Measurements from ENCODE around the gene KIRREL2.
A peak's percentile ranks its signal among the peaks of the same experiment; 100 is the strongest.

Gene KIRREL2

DNA sequence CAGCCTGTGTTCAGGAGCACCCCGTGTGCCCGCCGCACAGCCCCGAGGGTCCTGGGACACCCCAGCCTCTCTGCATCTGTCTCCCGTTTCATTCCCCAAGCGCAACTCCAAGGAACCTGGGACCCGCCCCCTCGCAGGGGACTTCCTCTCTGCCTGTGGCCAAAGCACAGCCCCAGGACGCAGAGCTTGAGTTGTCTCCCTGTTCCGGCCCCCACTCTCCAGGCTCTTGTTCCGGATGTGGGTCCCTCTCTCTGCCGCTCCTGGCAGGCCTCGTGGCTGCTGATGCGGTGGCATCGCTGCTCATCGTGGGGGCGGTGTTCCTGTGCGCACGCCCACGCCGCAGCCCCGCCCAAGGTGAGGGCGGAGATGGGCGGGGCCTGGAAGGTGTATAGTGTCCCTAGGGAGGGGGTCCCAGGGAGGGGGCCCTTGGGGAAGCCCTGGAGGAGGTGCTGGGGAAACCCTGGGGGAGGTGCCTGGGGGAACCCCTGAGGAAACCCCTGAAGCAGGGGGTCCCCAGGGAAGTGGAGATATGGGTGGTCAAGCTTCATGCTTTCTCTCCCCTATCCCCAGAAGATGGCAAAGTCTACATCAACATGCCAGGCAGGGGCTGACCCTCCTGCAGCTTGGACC, 47.0 kb downstream of the KIRREL2 start:
- in situ Hi-C loops (cut with MboI; ENCODE audit: low pct_unique_long_range_greater_than_20kb, low sequenced_read_pairs, unreplicated experiment) = no loop called here
- peak; percentile 81 for DNase-seq (ENCODE audit: low spot score)
- TF ChIP-seq, protein P1, sequence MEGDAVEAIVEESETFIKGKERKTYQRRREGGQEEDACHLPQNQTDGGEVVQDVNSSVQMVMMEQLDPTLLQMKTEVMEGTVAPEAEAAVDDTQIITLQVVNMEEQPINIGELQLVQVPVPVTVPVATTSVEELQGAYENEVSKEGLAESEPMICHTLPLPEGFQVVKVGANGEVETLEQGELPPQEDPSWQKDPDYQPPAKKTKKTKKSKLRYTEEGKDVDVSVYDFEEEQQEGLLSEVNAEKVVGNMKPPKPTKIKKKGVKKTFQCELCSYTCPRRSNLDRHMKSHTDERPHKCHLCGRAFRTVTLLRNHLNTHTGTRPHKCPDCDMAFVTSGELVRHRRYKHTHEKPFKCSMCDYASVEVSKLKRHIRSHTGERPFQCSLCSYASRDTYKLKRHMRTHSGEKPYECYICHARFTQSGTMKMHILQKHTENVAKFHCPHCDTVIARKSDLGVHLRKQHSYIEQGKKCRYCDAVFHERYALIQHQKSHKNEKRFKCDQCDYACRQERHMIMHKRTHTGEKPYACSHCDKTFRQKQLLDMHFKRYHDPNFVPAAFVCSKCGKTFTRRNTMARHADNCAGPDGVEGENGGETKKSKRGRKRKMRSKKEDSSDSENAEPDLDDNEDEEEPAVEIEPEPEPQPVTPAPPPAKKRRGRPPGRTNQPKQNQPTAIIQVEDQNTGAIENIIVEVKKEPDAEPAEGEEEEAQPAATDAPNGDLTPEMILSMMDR (IDR thresholded peaks at IDR 0.05; ENCODE audit: extremely low read depth, insufficient read depth, missing control alignments) = no peak

DNA sequence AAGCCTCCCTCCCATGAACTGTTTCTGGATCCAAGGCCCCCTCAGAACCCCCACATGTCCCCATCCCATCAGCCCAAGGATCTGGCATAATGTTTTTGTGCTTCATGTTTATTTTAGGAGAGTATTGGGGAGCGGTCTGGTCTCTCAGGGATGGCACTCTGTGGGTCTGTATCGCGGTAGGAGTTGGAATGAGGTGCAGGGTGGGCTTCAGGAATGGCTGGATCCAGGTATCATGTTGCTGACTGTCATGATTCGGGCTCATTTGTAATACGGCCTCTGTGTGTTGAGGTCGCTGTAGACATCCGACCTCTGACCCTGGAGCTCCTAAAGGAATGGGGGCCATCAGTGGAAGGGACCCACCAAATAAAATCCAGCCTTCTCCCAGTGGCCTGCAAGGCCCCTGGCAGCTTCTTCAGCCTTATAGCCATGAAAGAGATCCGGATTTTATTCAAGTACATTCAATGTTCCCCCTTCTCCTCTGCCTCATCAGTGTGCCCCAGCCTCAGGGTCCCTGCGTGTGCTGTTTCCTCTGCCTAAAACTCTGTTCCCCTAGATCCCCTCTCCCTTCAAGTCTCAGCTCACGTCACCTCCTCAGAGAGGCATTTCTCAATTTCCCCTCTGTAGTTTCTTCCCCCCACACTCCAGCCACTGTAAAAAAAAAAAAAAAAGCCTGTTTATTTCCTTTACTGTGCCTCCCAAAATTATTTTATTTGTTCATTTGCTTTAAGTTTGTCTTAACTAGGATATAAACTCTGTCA, 47.8 kb downstream of the KIRREL2 start:
- no peak for DNase-seq (ENCODE audit: low spot score)
- in situ Hi-C loops (cut with MboI; ENCODE audit: low pct_unique_long_range_greater_than_20kb, low sequenced_read_pairs, unreplicated experiment) = no loop called here
- TF ChIP-seq, protein P1 (IDR thresholded peaks at IDR 0.05; ENCODE audit: extremely low read depth, insufficient read depth, missing control alignments) = no peak

DNA sequence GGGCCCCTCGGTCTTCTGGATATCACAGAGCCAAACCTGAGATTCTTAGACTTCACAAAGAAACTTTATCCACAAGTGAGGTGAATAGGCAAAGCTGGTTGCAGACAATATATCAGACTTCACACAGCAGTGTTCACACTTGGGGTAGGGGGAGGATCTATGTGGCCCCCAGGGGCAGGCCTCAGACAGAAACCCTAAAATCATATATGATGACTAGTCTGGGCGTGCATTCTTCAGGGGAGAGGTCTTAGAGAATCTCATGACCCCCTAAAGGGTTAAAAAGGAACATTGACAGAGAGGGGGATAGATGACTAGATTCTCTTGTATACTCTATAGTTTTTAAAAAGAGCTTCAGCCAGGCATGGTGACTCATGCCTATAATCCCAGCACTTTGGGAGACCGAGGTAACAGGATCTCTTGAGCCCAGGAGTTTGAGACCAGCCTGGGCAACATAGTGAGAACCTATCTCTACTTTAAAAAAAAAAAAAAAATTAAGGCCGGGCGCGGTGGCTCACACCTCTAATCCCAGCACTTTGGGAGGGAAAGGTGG, 48.5 kb downstream of the KIRREL2 start:
- TF ChIP-seq, protein P1 (IDR thresholded peaks at IDR 0.05; ENCODE audit: extremely low read depth, insufficient read depth, missing control alignments) = no peak
- in situ Hi-C loops (cut with MboI; ENCODE audit: low pct_unique_long_range_greater_than_20kb, low sequenced_read_pairs, unreplicated experiment) = no loop called here
- no peak for DNase-seq (ENCODE audit: low spot score)

DNA sequence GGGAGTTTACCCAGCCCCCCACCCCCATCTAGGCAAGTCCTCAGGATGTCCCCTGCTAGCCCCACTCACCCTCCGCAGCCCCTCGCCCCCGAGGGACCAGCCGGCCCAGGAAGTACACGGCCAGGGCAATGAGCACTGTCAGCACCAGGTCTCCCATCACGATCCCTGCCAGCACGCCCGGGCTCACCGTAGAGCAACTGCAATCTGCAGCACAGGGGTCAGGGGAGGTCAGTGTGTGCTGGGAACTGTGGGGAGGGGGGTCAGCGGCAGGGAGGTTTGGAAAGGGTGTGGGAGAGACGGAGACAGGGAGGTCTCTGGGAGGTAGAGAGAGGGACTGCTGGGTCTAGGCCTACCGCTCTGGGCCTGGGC, 50.6 kb downstream of the KIRREL2 start:
- TF ChIP-seq, protein P1 (IDR thresholded peaks at IDR 0.05; ENCODE audit: extremely low read depth, insufficient read depth, missing control alignments) = no peak
- in situ Hi-C loops (cut with MboI; ENCODE audit: low pct_unique_long_range_greater_than_20kb, low sequenced_read_pairs, unreplicated experiment) = no loop called here
- DNase-seq (ENCODE audit: low spot score) = no peak

DNA sequence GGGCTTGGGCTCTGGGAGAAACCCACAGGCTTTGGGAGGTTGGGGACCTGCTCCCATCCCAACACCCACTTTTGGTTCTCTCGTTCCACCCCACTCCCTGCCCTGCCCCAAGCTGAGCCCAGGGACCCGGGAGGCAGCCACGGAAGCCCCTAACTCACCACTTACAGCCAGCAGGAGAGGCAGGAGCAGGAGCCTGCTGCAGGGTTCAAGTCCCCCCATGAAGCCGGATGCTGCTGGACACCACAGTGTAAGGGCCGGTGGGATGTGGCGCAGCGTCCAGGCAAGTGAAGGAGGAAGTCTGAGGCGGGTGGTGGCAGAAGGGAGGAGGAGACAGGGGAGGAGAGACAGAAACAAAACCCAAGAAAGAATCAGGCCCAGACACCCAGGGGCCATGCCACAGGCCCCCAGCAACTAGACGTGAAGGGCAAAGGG, 51.3 kb downstream of the KIRREL2 start, which contains the start of gene TYROBP:
Gene TYROBP, minus strand, starts transcription at position 286 of the 432 bp plus-strand sequence. Its CDS starts 67 bp downstream, at position 219.
- in situ Hi-C loops (cut with MboI; ENCODE audit: low pct_unique_long_range_greater_than_20kb, low sequenced_read_pairs, unreplicated experiment) = no loop called here
- TF ChIP-seq, protein P1 (IDR thresholded peaks at IDR 0.05; ENCODE audit: extremely low read depth, insufficient read depth, missing control alignments) = no peak

DNA sequence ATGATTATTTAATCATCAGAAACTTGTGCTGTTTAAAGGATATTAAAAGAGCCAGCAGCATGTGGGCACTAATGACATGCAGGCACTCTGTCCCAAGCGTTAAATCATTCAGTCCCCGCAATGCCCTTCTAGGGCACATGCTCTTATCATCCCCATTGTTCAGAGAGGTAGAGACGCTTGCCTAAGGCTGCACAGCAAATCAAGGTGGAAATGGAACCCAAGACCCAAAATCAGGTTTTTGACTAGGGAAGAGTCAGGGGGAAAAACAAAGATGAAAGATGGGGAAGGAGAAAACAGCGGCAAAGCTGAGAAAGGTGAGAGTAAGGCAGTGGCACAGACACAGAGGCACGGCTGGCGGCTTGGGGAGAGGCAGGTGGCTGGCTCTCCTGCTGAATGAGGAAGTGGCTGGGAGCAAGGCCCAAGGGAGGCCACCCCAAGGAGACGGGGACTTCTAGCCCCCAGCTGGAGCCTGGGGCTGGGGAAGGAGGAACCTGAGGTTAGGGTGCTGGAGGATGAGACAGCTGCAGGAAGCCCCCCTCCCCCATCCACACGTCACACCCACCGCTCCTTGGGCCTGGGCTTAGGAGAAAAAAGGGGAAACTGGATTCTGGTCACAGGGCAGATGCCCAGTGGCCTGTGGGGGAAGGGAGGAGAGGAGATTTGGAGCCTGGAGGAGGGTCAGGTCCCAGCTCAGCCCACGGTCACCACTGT, 52.4 kb downstream of the KIRREL2 start:
- TF ChIP-seq, protein P1 (IDR thresholded peaks at IDR 0.05; ENCODE audit: extremely low read depth, insufficient read depth, missing control alignments) = no peak
- in situ Hi-C loops (cut with MboI; ENCODE audit: low pct_unique_long_range_greater_than_20kb, low sequenced_read_pairs, unreplicated experiment) = no loop called here
- DNase-seq (ENCODE audit: low spot score) = peak; percentile 36

More for the DNA sequence above, 51.3 kb downstream of the KIRREL2 start, which contains the start of gene TYROBP:
- DNase-seq (ENCODE audit: low spot score) = peak; percentile 4

Measured in GM13977 (cell line).